Stimulated activated CD4-positive, alpha-beta T cell treated with anti-CD3 and anti-CD28 coated beads, Interleukin-4, amount 100 ng/mL, for 1 hour (primary cell): ENCODE data around the gene C2orf81.
"Not testable (repeated sequence)": the region's sequence is repeated elsewhere in the genome, so short reads cannot be mapped to it uniquely, and the experiment has no call there.

Source experiments
- DNase-seq: peaks from one replicate; pipeline ENCODE4 v3.0.0-alpha.2; 2020

The C2orf81 gene

GRCh38 chr2:74442483-74443297 is 21.3 kb upstream of the C2orf81 start:
- not testable (repeated sequence) for DNase-seq

GRCh38 chr2:74441690-74442482 is 20.5 kb upstream of the C2orf81 start, which contains the start of gene RTKN:
RTKN (minus strand) TSS chr2:74441937; CDS start chr2:74441816, 121 bp downstream.
- peak; percentile 43 for DNase-seq

GRCh38 chr2:74441170-74441689 is 19.8 kb upstream of the C2orf81 start:
- no peak for DNase-seq

- DNase-seq: peak; percentile 51
Measured at GRCh38 chr2:74440378-74441169, 19.2 kb upstream of the C2orf81 start.

GRCh38 chr2:74439803-74440377 is 18.5 kb upstream of the C2orf81 start:
- no peak for DNase-seq

DNA sequence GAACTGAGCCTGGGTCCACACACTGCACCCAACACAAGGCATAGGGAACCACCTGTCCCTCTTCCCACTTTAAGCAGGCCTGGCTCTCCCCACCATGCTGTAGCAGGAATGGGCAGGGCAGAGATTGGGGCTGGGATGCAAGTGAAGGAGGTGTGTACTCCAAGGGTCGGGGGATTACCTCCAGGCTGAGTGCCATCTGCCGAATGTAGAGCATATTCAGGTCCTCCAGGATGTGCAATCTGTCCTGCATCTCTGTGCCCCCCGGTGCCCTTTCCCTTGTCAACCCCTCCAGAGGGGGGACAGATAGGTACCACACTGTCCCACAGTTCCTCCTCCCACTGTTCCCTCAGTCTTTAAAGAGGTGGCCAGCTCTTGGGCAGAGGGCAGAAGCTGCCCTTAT is 18.0 kb upstream of the C2orf81 start:
- no peak for DNase-seq

- DNase-seq: no peak
Measured at GRCh38 chr2:74438248-74438647, 16.8 kb upstream of the C2orf81 start.

- DNase-seq: no peak
Measured at GRCh38 chr2:74436848-74437695, 15.7 kb upstream of the C2orf81 start.

- DNase-seq: no peak
Measured at GRCh38 chr2:74436111-74436805, 14.8 kb upstream of the C2orf81 start.

GRCh38 chr2:74430502-74430901 is 9.1 kb upstream of the C2orf81 start:
- DNase-seq: no peak

GRCh38 chr2:74429487-74430451 is 8.3 kb upstream of the C2orf81 start:
- no peak for DNase-seq

DNA sequence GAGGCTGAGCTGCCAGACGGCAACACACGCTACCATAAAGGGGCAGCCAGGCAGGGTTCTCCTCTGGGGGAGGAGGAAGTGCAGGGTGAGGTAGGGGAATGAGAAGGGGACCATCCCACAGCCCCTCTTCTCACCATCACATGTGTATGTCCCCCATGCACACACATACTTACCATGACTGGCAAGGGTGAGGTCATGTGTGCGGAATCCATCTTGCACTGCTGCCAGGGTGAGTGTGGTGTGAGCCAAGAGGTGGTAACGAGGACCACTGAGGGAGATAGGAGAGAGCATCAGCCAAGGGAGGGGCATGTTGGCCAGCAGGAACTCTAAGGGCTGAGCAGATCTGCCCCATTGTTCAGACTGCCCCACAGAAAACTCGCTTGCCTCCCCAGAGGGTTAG is 7.3 kb upstream of the C2orf81 start:
- no peak for DNase-seq

GRCh38 chr2:74427551-74427950 is 6.1 kb upstream of the C2orf81 start:
- DNase-seq: no peak

DNA sequence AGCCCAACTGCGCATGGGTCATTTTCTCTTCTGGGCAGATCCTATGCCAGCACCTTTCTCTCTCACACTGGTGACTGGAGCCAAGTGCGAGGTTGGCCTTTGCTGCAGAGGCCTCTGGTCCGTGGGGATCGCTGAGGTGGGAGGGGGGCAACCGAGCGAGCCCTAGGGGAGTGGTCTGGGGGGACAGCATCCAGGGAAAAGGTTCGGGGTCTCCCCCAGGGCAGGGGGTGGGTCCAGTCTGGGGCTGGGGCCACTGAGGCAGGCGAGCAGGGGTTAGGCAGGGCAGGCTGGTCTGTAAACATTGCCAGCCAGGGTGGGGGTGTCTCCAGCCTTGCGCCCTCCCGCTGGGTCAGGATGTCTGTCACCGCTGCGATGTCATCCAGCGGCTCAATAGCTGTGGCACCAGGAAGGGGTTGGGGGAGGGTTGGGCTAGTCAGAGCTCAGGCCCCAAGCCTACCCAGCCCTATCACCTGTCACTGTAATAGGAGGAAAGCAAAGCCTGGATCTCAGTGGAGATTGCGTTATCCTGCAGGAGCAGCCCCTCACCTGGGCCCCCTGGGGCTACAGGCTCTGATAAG is 4.9 kb upstream of the C2orf81 start:
- DNase-seq: no peak

DNA sequence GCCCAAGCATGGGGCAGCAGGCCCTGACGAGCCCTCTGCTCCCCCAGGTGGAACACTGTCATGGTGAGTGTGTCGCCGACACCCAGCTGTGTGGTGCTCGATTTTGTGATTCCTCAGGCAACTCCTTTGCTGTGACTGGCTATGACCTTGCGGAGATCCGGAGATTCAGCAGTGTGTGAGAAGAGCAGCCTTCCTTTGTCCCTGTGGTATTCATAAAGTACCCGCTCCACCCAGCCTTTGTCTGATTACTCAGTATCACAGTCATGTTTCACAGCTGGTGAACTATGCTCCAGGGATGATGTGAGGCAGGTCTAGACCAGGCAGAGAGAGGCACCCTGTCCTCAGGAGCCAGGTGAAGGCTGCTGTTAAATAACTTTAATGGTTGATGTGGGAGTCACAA is 4.1 kb upstream of the C2orf81 start:
- DNase-seq: no peak

GRCh38 chr2:74424995-74425406 is 3.6 kb upstream of the C2orf81 start:
- DNase-seq: no peak

GRCh38 chr2:74424139-74424992 is 2.9 kb upstream of the C2orf81 start:
- no peak for DNase-seq
